PC-9 (cell line): ENCODE measurements around the gene NT5DC1. TPM values are rescaled to one million over a fixed set of nuclear protein-coding genes. Genes with fewer than 3 reads are reported as not detected.

ENCODE experiments used
- BruUV-seq: library from RNA; stranded (reverse); fragments of 400-500 nt; replicated peaks from 2 replicates; lab custom pipeline; 2021; lab: Mats Ljungman, UMichigan
- CTCF ChIA-PET: fragments of 300-600 bp; sonication (Branson Sonifier 250); formaldehyde crosslinking; loops from one replicate; lab custom pipeline; 2022; ENCODE audit warnings: antibody characterized with exemption; lab: Charles Lee
- POLR2A ChIA-PET: fragments of 300-600 bp; sonication (Branson Sonifier 250); formaldehyde crosslinking; loops from one replicate; lab custom pipeline; 2022; ENCODE audit warnings: antibody characterized with exemption; ENCODE audit not compliant: unreplicated experiment; lab: Charles Lee
- DNase-seq, 2 experiments: peaks; one replicate each; pipeline versions ENCODE4 v3.0.0 to v3.0.0-alpha.2; 2015 to 2022; ENCODE audit warnings: mixed read lengths in 1 of 2
- H2AFZ ChIP-seq: fragments of 200-600 bp; sonication (generic); 2 replicates; pipeline ENCODE4 v1.8.1; 2017; ENCODE audit warnings: antibody characterized with exemption
- H3F3A ChIP-seq: fragments of 200-600 bp; sonication (generic); 2 replicates; pipeline ENCODE4 v1.8.1; 2017; ENCODE audit warnings: antibody characterized with exemption, mild to moderate bottlenecking, low read depth; ENCODE audit not compliant: insufficient read depth
- H3K27ac ChIP-seq: fragments of 200-600 bp; sonication (generic); 2 replicates; pipeline ENCODE4 v1.6.1; 2016; ENCODE audit warnings: mixed run types
- H3K27me3 ChIP-seq: fragments of 200-600 bp; sonication (generic); 2 replicates; pipeline ENCODE4 v1.6.1; 2016; ENCODE audit warnings: low read depth, mixed run types; ENCODE audit not compliant: insufficient read depth
- H3K36me3 ChIP-seq: fragments of 200-600 bp; sonication (generic); 2 replicates; pipeline ENCODE4 v1.6.1; 2016; ENCODE audit warnings: low read depth, mixed run types
- H3K4me1 ChIP-seq: fragments of 200-600 bp; sonication (generic); replicated peaks from 2 replicates; pipeline ENCODE4 v1.6.1; 2016; ENCODE audit warnings: mixed run types; ENCODE audit not compliant: insufficient read depth
- H3K4me2 ChIP-seq: fragments of 200-600 bp; sonication (generic); 2 replicates; pipeline ENCODE4 v1.6.1; 2017; ENCODE audit warnings: mixed run types
- H3K4me3 ChIP-seq: fragments of 200-600 bp; sonication (generic); 2 replicates; pipeline ENCODE4 v1.6.1; 2016; ENCODE audit warnings: mixed run types
- H3K79me2 ChIP-seq: fragments of 200-600 bp; sonication (generic); 2 replicates; pipeline ENCODE4 v1.6.1; 2017; ENCODE audit warnings: low read depth, mixed run types
- H3K9me2 ChIP-seq: fragments of 200-600 bp; sonication (generic); 2 replicates; pipeline ENCODE4 v1.8.1; 2017; ENCODE audit warnings: mild to moderate bottlenecking; ENCODE audit not compliant: insufficient read depth
- H3K9me3 ChIP-seq: fragments of 200-600 bp; sonication (generic); 2 replicates; pipeline ENCODE4 v1.8.1; 2016; ENCODE audit warnings: low read depth; ENCODE audit not compliant: insufficient read depth
- H4K20me1 ChIP-seq: fragments of 200-600 bp; sonication (generic); 2 replicates; pipeline ENCODE4 v1.8.1; 2017; ENCODE audit not compliant: insufficient read depth
- CTCF ChIP-seq: fragments of 200-600 bp; sonication (generic); conservative IDR thresholded peaks from 2 replicates; pipeline ENCODE4 v1.6.1; 2017; ENCODE audit warnings: mixed run types, antibody characterized with exemption, mild to moderate bottlenecking, moderate library complexity
- EZH2 ChIP-seq: fragments of 200-600 bp; sonication (generic); IDR thresholded peaks from 2 replicates; pipeline ENCODE4 v1.8.0; 2017; ENCODE audit warnings: antibody characterized with exemption, low read depth
- intact Hi-C: fragments of 100-400 bp; cut with micrococcal nuclease; formaldehyde crosslinking; loops from one replicate; pipeline ENCODE4 v1.10.0; 2022; ENCODE audit not compliant: unreplicated experiment
- total RNA-seq: library from RNA; stranded (reverse); gene quantifications from 2 replicates; pipeline ENCODE4 v1.2.3, GENCODE V29; 2021

Gene NT5DC1
- total RNA-seq, 1 experiment from 2014 or later: 33.5 TPM

- H3F3A ChIP-seq: peaks cover 19% of the 10 kb centered on the region; the same call in 1 of the 2 replicates
- DNase-seq: no peak
- H3K4me2 ChIP-seq: no peak overlapping the region
- CTCF ChIA-PET: no interaction called here
- no peak overlapping the region for H2AFZ ChIP-seq
- H3K4me1 ChIP-seq: peaks cover 22% of the 10 kb centered on the region
- H3K79me2 ChIP-seq: peaks cover 22% of the 10 kb centered on the region
- H3K27me3 ChIP-seq: no peaks in the 10 kb centered on the region
- POLR2A ChIA-PET: no interaction called here
- H3K9me2 ChIP-seq: no peaks in the 10 kb centered on the region
- no TSS peak for BruUV-seq
- intact Hi-C loops: loop anchor here (5.0 kb wide), 1 partner anchor 1352 kb away; no protein-coding TSS in a partner anchor
- H3K4me3 ChIP-seq: no peak overlapping the region
- no peak for TF ChIP-seq CTCF
- no peak for TF ChIP-seq EZH2
- no peaks in the 10 kb centered on the region for H4K20me1 ChIP-seq
- 0 out of 2 replicates have a peak, but pooled peaks cover 8% of the 10 kb centered on the region for H3K9me3 ChIP-seq
- H3K36me3 ChIP-seq: no peaks in the 10 kb centered on the region
- no peak overlapping the region for H3K27ac ChIP-seq
Observed at GRCh38 chr6:116099036-116099435, 1.6 kb upstream of the NT5DC1 start.

- DNase-seq: no peak
- Histone ChIP-seq H3K36me3 (0 out of 2 replicates have a peak, but pooled peaks cover under 1% of the 10 kb centered on the region), H3K4me2 (peak overlapping the region; percentile 82), H3K27ac (peak overlapping the region; percentile 61), H3K79me2 (peaks cover 22% of the 10 kb centered on the region), H4K20me1 (no peaks in the 10 kb centered on the region), H3K4me3 (peak overlapping the region; percentile 68), H2AFZ (peak overlapping the region; percentile 97), H3K9me2 (no peaks in the 10 kb centered on the region), H3K27me3 (no peaks in the 10 kb centered on the region), H3K4me1 (peaks cover 22% of the 10 kb centered on the region), H3K9me3 (0 out of 2 replicates have a peak, but pooled peaks cover 5% of the 10 kb centered on the region), H3F3A (peaks cover 19% of the 10 kb centered on the region; the same call in 1 of the 2 replicates)
- no TSS peak for BruUV-seq
- intact Hi-C loops: loop anchor here (10.0 kb wide), 1 partner anchor 207 kb away; no protein-coding TSS in a partner anchor
- CTCF ChIA-PET: interaction anchor here (0.7 to 1.3 kb wide), 2 partner anchors 24 to 90 kb away, joined by 3 to 4 read pairs; no protein-coding TSS in a partner anchor
- POLR2A ChIA-PET: interaction anchor here (0.6 to 1.5 kb wide), 6 partner anchors 13 to 1797 kb away, joined by 3 to 7 read pairs (median 4); partner anchors contain the start of gene FRK
- TF ChIP-seq EZH2: no peak
Observed at GRCh38 chr6:116101302-116101718, 657 bp downstream of the NT5DC1 start.

- ChIA-PET POLR2A (interaction anchor here (0.6 to 0.7 kb wide), 2 partner anchors 87 to 1797 kb away, joined by 3 to 7 read pairs; no protein-coding TSS in a partner anchor), CTCF (no interaction called here)
- peak overlapping the region; percentile 82 for H3K4me2 ChIP-seq
- H3K4me1 ChIP-seq: peaks cover 22% of the 10 kb centered on the region
- H3K9me2 ChIP-seq: no peaks in the 10 kb centered on the region
- peaks cover 19% of the 10 kb centered on the region; the same call in 1 of the 2 replicates for H3F3A ChIP-seq
- H3K9me3 ChIP-seq: 0 out of 2 replicates have a peak, but pooled peaks cover under 1% of the 10 kb centered on the region
- 0 out of 2 replicates have a peak, but pooled peaks cover 4% of the 10 kb centered on the region for H3K36me3 ChIP-seq
- H3K27me3 ChIP-seq: no peaks in the 10 kb centered on the region
- peak overlapping the region; percentile 68 for H3K4me3 ChIP-seq
- BruUV-seq: no TSS peak
- TF ChIP-seq CTCF (no peak), EZH2 (no peak)
- peak overlapping the region; percentile 97 for H2AFZ ChIP-seq
- DNase-seq: no peak
- no peak overlapping the region for H3K27ac ChIP-seq
- intact Hi-C loops: loop anchor here (10.0 kb wide), 1 partner anchor 207 kb away; no protein-coding TSS in a partner anchor
- peaks cover 22% of the 10 kb centered on the region for H3K79me2 ChIP-seq
- H4K20me1 ChIP-seq: no peaks in the 10 kb centered on the region
Observed at GRCh38 chr6:116101790-116102189, 1.1 kb downstream of the NT5DC1 start.
